Left lung (tissue), 10 donors: ENCODE results near the gene UBE3C. TPM values are rescaled to one million over a fixed set of nuclear protein-coding genes. Genes with fewer than 3 reads are reported as not detected.

Experiments
- ATAC-seq: fragments of 200-7000 bp; cut with Tn5 transposase; one replicate; pipeline ENCODE4 v1.9.1; 2020; ENCODE audit warnings: moderate library complexity
- DNase-seq, 4 donors: peaks; one replicate each; pipeline ENCODE4 v3.0.0-alpha.2; 2013 to 2020
- H3K27ac ChIP-seq, 2 donors: fragments of 200-600 bp; sonication (generic) in 1 of 2; one replicate each; pipeline versions ENCODE4 v1.5.0 to v1.8.0; 2020 to 2021
- H3K27me3 ChIP-seq, 2 donors: fragments of 200-600 bp; sonication (generic) in 1 of 2; one replicate each; pipeline versions ENCODE4 v1.5.0 to v1.8.0; 2020 to 2021
- H3K36me3 ChIP-seq, 2 donors: fragments of 200-600 bp; sonication (generic) in 1 of 2; one replicate each; pipeline versions ENCODE4 v1.5.0 to v1.8.0; 2020 to 2021
- H3K4me1 ChIP-seq, 2 donors: fragments of 200-600 bp; one replicate each; pipeline ENCODE4 v1.8.0; 2021
- H3K4me3 ChIP-seq, 2 donors: fragments of 200-600 bp; sonication (generic) in 1 of 2; one replicate each; pipeline versions ENCODE4 v1.5.0 to v1.8.0; 2020 to 2021; ENCODE audit warnings: mild to moderate bottlenecking in 1 of 2
- H3K9me3 ChIP-seq, 2 donors: fragments of 200-600 bp; sonication (generic) in 1 of 2; one replicate each; pipeline versions ENCODE4 v1.5.0 to v1.8.0; 2020 to 2021
- intact Hi-C, 2 donors: fragments of 100-400 bp; cut with DNase I; formaldehyde crosslinking; loops; one replicate each; pipeline versions ENCODE4 v1.11.2 to v1.14.2; 2022
- polyA plus RNA-seq, 6 donors: library from polyadenylated mRNA; unstranded; fragments of 120-200 nt; gene quantifications; one replicate each; pipeline ENCODE4 v1.2.1, GENCODE V29; 2013; ENCODE audit not compliant: insufficient read length in 6 of 6
- total RNA-seq, 2 donors: library from RNA; stranded (reverse); fragmentation: NEBNext Ultra II Directional; extraction: Animal tissue kit (Norgen Biotek cat#: 25700); gene quantifications; one replicate each; pipeline ENCODE4 v1.2.1, GENCODE V29; 2021
- TF ChIP-seq, protein P1 (sequence below), 2 donors: fragments of 200-600 bp; sonication (generic) in 1 of 2; IDR thresholded peaks; one replicate each; pipeline versions ENCODE4 v1.5.0 to v1.8.0; 2021; ENCODE audit warnings: antibody characterized with exemption in 2 of 2
- donor health status: DM: no; HTN: yes; CAD: no.
- donor health status: DM: no; HTN: no; CAD: no.

Gene UBE3C
- total and polyA plus RNA-seq, 8 donors: 38.4 to 68.9 (median 43.8) TPM

DNA sequence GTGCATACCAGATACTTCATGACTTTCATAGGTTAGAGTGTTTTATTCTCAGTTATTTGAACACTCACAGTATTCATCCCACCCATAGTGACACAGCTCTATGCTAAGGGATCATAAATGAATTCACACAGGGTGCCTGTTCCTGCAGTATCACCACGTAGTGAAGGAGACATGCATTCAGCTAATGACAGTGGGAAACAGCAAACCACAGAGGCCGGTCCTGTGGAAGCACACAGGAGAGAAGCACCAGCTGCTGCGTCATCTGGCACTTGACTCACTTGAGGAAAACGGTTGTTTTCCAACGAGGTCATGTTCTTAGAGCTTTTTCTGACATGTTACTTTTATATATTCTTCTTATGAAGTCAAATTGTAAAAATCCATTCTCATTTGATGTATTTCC, 73.0 kb downstream of the UBE3C start:
- no peak overlapping the region for H3K4me3 ChIP-seq
- H3K36me3 ChIP-seq: peaks cover 0 to 69% of the 10 kb centered on the region in 2 donors

DNA sequence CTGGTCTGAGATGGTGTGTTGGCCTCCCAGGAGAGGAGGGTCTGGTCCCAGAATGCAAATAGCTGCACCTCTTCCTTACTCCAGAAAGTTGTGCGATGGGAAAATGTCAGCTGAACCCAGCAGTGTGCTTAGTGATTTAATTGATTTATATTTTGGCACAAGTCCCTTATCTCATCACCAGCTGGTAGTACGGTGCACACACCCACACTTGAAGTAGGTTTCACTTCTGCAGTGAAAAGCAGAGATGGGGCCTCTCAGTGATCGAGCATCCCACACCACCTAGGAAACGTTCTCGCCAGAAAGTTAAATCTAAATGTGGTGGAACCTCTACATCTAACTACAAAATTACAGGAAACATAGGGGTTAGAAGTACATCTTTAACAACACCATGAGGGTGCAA, 80.4 kb downstream of the UBE3C start:
- no peaks in the 10 kb centered on the region for H3K4me1 ChIP-seq
- H3K4me3 ChIP-seq: no peak overlapping the region
- no peak overlapping the region for H3K27ac ChIP-seq
- intact Hi-C loops: no loop called here
- no peaks in the 10 kb centered on the region for H3K27me3 ChIP-seq
- H3K9me3 ChIP-seq: no peaks in the 10 kb centered on the region
- DNase-seq: no peak
- TF ChIP-seq, protein P1, sequence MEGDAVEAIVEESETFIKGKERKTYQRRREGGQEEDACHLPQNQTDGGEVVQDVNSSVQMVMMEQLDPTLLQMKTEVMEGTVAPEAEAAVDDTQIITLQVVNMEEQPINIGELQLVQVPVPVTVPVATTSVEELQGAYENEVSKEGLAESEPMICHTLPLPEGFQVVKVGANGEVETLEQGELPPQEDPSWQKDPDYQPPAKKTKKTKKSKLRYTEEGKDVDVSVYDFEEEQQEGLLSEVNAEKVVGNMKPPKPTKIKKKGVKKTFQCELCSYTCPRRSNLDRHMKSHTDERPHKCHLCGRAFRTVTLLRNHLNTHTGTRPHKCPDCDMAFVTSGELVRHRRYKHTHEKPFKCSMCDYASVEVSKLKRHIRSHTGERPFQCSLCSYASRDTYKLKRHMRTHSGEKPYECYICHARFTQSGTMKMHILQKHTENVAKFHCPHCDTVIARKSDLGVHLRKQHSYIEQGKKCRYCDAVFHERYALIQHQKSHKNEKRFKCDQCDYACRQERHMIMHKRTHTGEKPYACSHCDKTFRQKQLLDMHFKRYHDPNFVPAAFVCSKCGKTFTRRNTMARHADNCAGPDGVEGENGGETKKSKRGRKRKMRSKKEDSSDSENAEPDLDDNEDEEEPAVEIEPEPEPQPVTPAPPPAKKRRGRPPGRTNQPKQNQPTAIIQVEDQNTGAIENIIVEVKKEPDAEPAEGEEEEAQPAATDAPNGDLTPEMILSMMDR (IDR thresholded peaks at IDR 0.05): no peak
- peaks cover 0 to 87% of the 10 kb centered on the region in 2 donors for H3K36me3 ChIP-seq
- ATAC-seq: no peak

More for the DNA sequence above, 73.0 kb downstream of the UBE3C start:
- intact Hi-C loops: no loop called here
- Histone ChIP-seq H3K9me3 (no peaks in the 10 kb centered on the region), H3K4me1 (no peaks in the 10 kb centered on the region), H3K27ac (no peak overlapping the region), H3K27me3 (no peaks in the 10 kb centered on the region)
- TF ChIP-seq, protein P1 (IDR thresholded peaks at IDR 0.05): no peak
- no peak for ATAC-seq
- DNase-seq: no peak

DNA sequence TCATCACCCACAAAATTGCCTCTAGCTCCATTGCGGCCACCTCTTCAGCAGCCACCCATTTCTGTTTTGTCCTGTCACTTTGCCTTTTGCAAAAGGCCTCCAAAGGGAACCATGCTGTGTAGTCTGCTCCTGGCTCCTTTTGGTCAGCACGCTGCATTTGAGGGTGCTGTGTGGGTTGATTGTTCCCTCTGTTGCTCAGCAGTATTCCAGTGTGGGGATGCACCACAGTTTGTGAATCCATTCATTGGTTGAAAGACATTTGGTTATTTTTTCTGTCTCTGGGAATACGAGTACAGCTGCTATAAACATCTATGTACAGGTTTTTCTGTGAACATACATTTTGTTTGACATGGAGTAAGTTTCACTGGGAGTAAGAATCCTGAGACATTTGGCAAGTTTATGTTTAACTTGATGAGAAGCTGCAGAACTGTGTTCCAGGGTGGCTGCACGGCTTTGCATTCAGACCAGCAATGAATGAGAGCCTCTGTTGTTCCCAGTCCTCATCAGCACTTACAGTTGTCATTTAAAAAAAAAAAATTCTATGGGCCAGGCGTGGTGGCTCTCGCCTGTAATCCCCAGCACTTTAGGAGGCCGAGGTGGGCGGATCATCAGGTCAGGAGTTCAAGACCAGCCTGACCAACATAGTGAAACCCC, 82.3 kb downstream of the UBE3C start:
- intact Hi-C loops: no loop called here
- H3K36me3 ChIP-seq: peaks cover 0 to 98% of the 10 kb centered on the region in 2 donors
- no peak for ATAC-seq

DNA sequence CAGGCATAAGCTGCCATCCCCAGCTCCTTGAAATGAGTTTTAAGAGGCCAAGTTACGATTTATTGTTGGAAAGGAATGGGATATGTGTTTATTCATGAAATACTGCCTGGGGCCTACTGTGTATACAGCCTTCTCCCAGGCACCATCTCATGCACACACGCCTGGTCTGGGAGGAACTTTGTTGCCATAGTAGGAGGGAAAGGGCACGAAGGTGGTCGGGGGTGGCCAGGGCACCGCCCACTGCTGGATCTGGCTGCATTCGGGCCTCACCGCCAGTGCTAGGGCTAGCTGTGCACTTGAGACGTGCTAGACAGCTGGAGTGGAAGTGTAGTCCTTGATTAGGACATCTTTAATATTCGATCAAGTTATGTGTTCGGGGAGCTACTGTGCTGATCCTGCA, 84.0 kb downstream of the UBE3C start:
- TF ChIP-seq, protein P1 (IDR thresholded peaks at IDR 0.05): no peak
- H3K9me3 ChIP-seq: no peaks in the 10 kb centered on the region
- no peaks in the 10 kb centered on the region for H3K27me3 ChIP-seq
- peaks cover 0 to 99% of the 10 kb centered on the region in 2 donors for H3K36me3 ChIP-seq
- H3K4me3 ChIP-seq: no peak overlapping the region
- no peak for DNase-seq
- ATAC-seq: no peak
- H3K27ac ChIP-seq: no peak overlapping the region
- intact Hi-C loops: no loop called here
- no peaks in the 10 kb centered on the region for H3K4me1 ChIP-seq

More for the DNA sequence above, 82.3 kb downstream of the UBE3C start:
- H3K9me3 ChIP-seq: no peaks in the 10 kb centered on the region
- no peaks in the 10 kb centered on the region for H3K4me1 ChIP-seq
- H3K27ac ChIP-seq: no peak overlapping the region
- no peak overlapping the region for H3K4me3 ChIP-seq
- TF ChIP-seq, protein P1 (IDR thresholded peaks at IDR 0.05): no peak
- no peaks in the 10 kb centered on the region for H3K27me3 ChIP-seq
- DNase-seq: no peak

DNA sequence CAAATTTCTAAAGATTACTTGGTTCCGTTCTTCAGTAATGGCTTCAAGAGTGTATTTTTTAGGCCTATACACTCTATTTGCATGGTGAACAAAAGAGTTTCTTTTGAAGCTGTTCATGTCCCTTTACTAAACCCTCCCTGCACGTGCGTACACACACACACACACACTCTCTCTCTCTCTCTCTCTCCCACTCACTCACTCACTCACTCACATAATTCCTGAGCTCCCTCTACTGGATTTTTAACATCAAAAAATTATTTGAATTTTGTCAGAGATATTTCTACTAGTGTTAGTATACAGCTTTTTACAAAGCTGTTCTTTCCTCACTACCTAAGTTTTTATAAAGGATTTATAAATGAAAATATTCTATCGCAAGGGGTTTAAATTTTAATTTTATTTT, 85.9 kb downstream of the UBE3C start:
- Histone ChIP-seq H3K27me3 (no peaks in the 10 kb centered on the region), H3K27ac (no peak overlapping the region), H3K4me1 (no peaks in the 10 kb centered on the region), H3K36me3 (peaks cover 0 to 99% of the 10 kb centered on the region in 2 donors), H3K4me3 (no peak overlapping the region), H3K9me3 (no peaks in the 10 kb centered on the region)
- ATAC-seq (no peak), DNase-seq (peak in 2 of 4 donors; percentile 6 to 39)
- TF ChIP-seq, protein P1 (IDR thresholded peaks at IDR 0.05): no peak
- intact Hi-C loops: no loop called here
